Measurements from ENCODE around the gene GOLGA7B.

GRCh38 chr10:97875391-97875790 is 25.7 kb downstream of the GOLGA7B start:
- TF ChIP-seq TAF1 (IDR thresholded peaks at IDR 0.05; ENCODE audit: low read depth) (no peak), CEBPB (IDR thresholded peaks at IDR 0.05) (no peak), REST (IDR thresholded peaks at IDR 0.05; ENCODE audit: low read depth) (no peak), ZBTB7A (IDR thresholded peaks at IDR 0.05; ENCODE audit: low read depth) (no peak), YY1 (IDR thresholded peaks at IDR 0.05; ENCODE audit: low read depth) (no peak), CREB1 (IDR thresholded peaks at IDR 0.05; ENCODE audit: low read depth) (no peak), TCF12 (IDR thresholded peaks at IDR 0.05; ENCODE audit: low read depth) (no peak), NFIC (IDR thresholded peaks at IDR 0.05) (no peak), EP300 (IDR thresholded peaks at IDR 0.05; ENCODE audit: borderline replicate concordance) (no peak), RAD21 (IDR thresholded peaks at IDR 0.05; ENCODE audit: low read depth) (no peak), EGR1 (IDR thresholded peaks at IDR 0.05) (no peak), TEAD4 (IDR thresholded peaks at IDR 0.05) (no peak)
- TF ChIP-seq, protein P1, sequence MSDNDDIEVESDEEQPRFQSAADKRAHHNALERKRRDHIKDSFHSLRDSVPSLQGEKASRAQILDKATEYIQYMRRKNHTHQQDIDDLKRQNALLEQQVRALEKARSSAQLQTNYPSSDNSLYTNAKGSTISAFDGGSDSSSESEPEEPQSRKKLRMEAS (IDR thresholded peaks at IDR 0.05): no peak
- TF ChIP-seq, protein P2, sequence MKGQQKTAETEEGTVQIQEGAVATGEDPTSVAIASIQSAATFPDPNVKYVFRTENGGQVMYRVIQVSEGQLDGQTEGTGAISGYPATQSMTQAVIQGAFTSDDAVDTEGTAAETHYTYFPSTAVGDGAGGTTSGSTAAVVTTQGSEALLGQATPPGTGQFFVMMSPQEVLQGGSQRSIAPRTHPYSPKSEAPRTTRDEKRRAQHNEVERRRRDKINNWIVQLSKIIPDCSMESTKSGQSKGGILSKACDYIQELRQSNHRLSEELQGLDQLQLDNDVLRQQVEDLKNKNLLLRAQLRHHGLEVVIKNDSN (IDR thresholded peaks at IDR 0.05): no peak

All from Ishikawa (cell line).